HL-60 (cell line): Measurements from ENCODE around the gene TFAP2D.

ENCODE experiments used
- CTCF ChIP-seq: IDR thresholded peaks from one replicate; pipeline ENCODE4 v1.5.1; 2011; ENCODE audit warnings: low read length, control low read depth, inconsistent platforms; ENCODE audit not compliant: insufficient read depth
- GABPA ChIP-seq: IDR thresholded peaks from 2 replicates; pipeline ENCODE4 v1.6.1; 2012; ENCODE audit warnings: low read depth
- POLR2AphosphoS5 ChIP-seq: IDR thresholded peaks from 2 replicates; pipeline ENCODE4 v1.6.1; 2012; ENCODE audit warnings: low read depth
- REST ChIP-seq: IDR thresholded peaks from 2 replicates; pipeline ENCODE4 v1.6.1; 2012; ENCODE audit warnings: low read depth; ENCODE audit not compliant: insufficient replicate concordance

- TF ChIP-seq POLR2AphosphoS5 (no peak), REST (peak; percentile 90), CTCF (no peak), GABPA (no peak)
These were observed 7.3 kb downstream of the TFAP2D start for GRCh38 chr6:50720623-50721022.
